SK-N-SH (cell line): ENCODE results near the gene NKD1. TPM values are rescaled to one million over a fixed set of nuclear protein-coding genes. Genes with fewer than 3 reads are reported as not detected.

Source experiments
- CTCF ChIA-PET: fragments of 300-600, 350-600 bp; formaldehyde crosslinking; extraction: SDS; loops from one replicate; lab custom pipeline; 2021; lab: Yijun Ruan, JAX
- POLR2A ChIA-PET: fragments of 350-600 bp; sonication (Branson Sonifier 250); formaldehyde crosslinking; extraction: SDS; loops from one replicate; lab custom pipeline; 2020; ENCODE audit warnings: antibody characterized with exemption, inconsistent platforms; lab: Yijun Ruan, JAX
- DNase-seq: peaks from one replicate; pipeline ENCODE4 v3.0.0; 2012
- H2AFZ ChIP-seq: fragments of 200-600 bp; sonication (generic); 2 replicates; pipeline ENCODE4 v1.8.1; 2016; ENCODE audit warnings: antibody characterized with exemption, mild to moderate bottlenecking, low read depth
- H3F3A ChIP-seq: fragments of 200-600 bp; sonication (generic); replicated peaks from 2 replicates; pipeline ENCODE3; 2016; ENCODE audit warnings: antibody characterized with exemption, mild to moderate bottlenecking; ENCODE audit not compliant: insufficient read depth
- H3K27ac ChIP-seq, 2 experiments: fragments of 200-500 bp in 1 of 2; fragments of 200-600 bp in 1 of 2; sonication (Bioruptor generic) in 1 of 2; sonication (generic), shearing (Covaris generic) in 1 of 2; 2 replicates each; pipeline versions ENCODE4 v1.5.1 to v1.6.1; 2014 to 2016; ENCODE audit warnings: low read depth in 2 of 2, inconsistent platforms in 1 of 2, low read length in 1 of 2, mild to moderate bottlenecking in 1 of 2, mixed read lengths in 1 of 2
- H3K27me3 ChIP-seq: fragments of 200-600 bp; sonication (generic), shearing (Covaris generic); 2 replicates; pipeline ENCODE4 v1.6.1; 2016; ENCODE audit warnings: mixed run types; ENCODE audit not compliant: insufficient read depth
- H3K36me3 ChIP-seq, 2 experiments: fragments of 200-500 bp in 1 of 2; fragments of 200-600 bp in 1 of 2; sonication (Bioruptor generic) in 1 of 2; sonication (generic) in 1 of 2; replicated peaks in 1 of 2; 2 replicates each; pipeline versions ENCODE3 to v1.5.1; 2014 to 2016; ENCODE audit warnings: low read length in 1 of 2, mild to moderate bottlenecking in 1 of 2; ENCODE audit not compliant: insufficient read depth in 2 of 2, control insufficient read depth in 1 of 2
- H3K4me1 ChIP-seq, 2 experiments: fragments of 200-500 bp in 1 of 2; fragments of 200-600 bp in 1 of 2; sonication (Bioruptor generic) in 1 of 2; sonication (generic), shearing (Covaris generic) in 1 of 2; 2 replicates each; pipeline versions ENCODE4 v1.5.1 to v1.6.1; 2014 to 2016; ENCODE audit warnings: low read depth in 1 of 2, low read length in 1 of 2, mixed run types in 1 of 2; ENCODE audit not compliant: insufficient read depth in 2 of 2, control insufficient read depth in 1 of 2
- H3K4me2 ChIP-seq: fragments of 200-600 bp; sonication (generic), shearing (Covaris generic); 2 replicates; pipeline ENCODE4 v1.6.1; 2017; ENCODE audit warnings: mixed run types
- H3K4me3 ChIP-seq, 2 experiments: fragments of 200-500 bp in 1 of 2; fragments of 200-600 bp in 1 of 2; sonication (Bioruptor generic) in 1 of 2; sonication (generic), shearing (Covaris generic) in 1 of 2; 2 replicates each; pipeline versions ENCODE4 v1.5.1 to v1.8.1; 2014 to 2016; ENCODE audit warnings: low read depth in 2 of 2, inconsistent platforms in 1 of 2, low read length in 1 of 2, mild to moderate bottlenecking in 1 of 2, mixed read lengths in 1 of 2, moderate library complexity in 1 of 2
- H3K79me2 ChIP-seq: fragments of 200-600 bp; sonication (generic); 2 replicates; pipeline ENCODE4 v1.8.1; 2017; ENCODE audit warnings: mild to moderate bottlenecking; ENCODE audit not compliant: insufficient read depth
- H3K9ac ChIP-seq: fragments of 200-600 bp; sonication (generic); 2 replicates; pipeline ENCODE4 v1.6.1; 2017; ENCODE audit warnings: mixed run types
- H3K9me2 ChIP-seq: fragments of 200-600 bp; sonication (generic); 2 replicates; pipeline ENCODE4 v1.6.1; 2017; ENCODE audit warnings: mixed run types
- H3K9me3 ChIP-seq: fragments of 200-600 bp; sonication (generic); 2 replicates; pipeline ENCODE4 v1.6.1; 2017; ENCODE audit warnings: mixed run types, mild to moderate bottlenecking, moderate library complexity
- H4K20me1 ChIP-seq: fragments of 200-600 bp; sonication (generic); 2 replicates; pipeline ENCODE4 v1.6.1; 2017; ENCODE audit warnings: mild to moderate bottlenecking, mixed run types; ENCODE audit not compliant: insufficient read depth
- ELF1 ChIP-seq: IDR thresholded peaks from 2 replicates; pipeline ENCODE4 v1.4.0; 2012
- FOXJ3 ChIP-seq: sonication (generic); formaldehyde crosslinking; IDR thresholded peaks from 2 replicates; pipeline ENCODE4 v1.5.1; 2020; ENCODE audit warnings: mild to moderate bottlenecking, missing genetic modification reagents
- IRF3 ChIP-seq: fragments of 150-350 bp; IDR thresholded peaks from 2 replicates; pipeline ENCODE4 v1.6.1; 2016; ENCODE audit warnings: mild to moderate bottlenecking, low read depth, low read length
- MAX ChIP-seq: IDR thresholded peaks from 2 replicates; pipeline ENCODE4 v1.4.0; 2012; ENCODE audit warnings: low read depth
- MEF2A ChIP-seq: IDR thresholded peaks from 2 replicates; pipeline ENCODE4 v1.4.0; 2012; ENCODE audit warnings: low read depth, borderline replicate concordance
- NRF1 ChIP-seq: IDR thresholded peaks from 2 replicates; pipeline ENCODE4 v1.6.1; 2012; ENCODE audit warnings: low read depth, mild to moderate bottlenecking, low read length
- RAD21 ChIP-seq: IDR thresholded peaks from 2 replicates; pipeline ENCODE4 v1.6.1; 2012; ENCODE audit warnings: mild to moderate bottlenecking, low read length
- RCOR1 ChIP-seq: fragments of 150-350 bp; IDR thresholded peaks from 2 replicates; pipeline ENCODE4 v1.6.1; 2017; ENCODE audit warnings: antibody characterized with exemption, low read length
- SIN3A ChIP-seq: IDR thresholded peaks from 2 replicates; pipeline ENCODE4 v1.6.1; 2012; ENCODE audit warnings: low read depth, mild to moderate bottlenecking, low read length, moderate library complexity, borderline replicate concordance
- TAF1 ChIP-seq: IDR thresholded peaks from 2 replicates; pipeline ENCODE4 v1.6.1; 2012; ENCODE audit warnings: low read depth, mild to moderate bottlenecking, low read length, moderate library complexity, borderline replicate concordance
- TCF12 ChIP-seq: IDR thresholded peaks from 2 replicates; pipeline ENCODE4 v1.4.0; 2012
- TEAD4 ChIP-seq: IDR thresholded peaks from 2 replicates; pipeline ENCODE4 v1.4.0; 2012; ENCODE audit warnings: mild to moderate bottlenecking, borderline replicate concordance; ENCODE audit not compliant: insufficient read depth
- YY1 ChIP-seq: IDR thresholded peaks from 2 replicates; pipeline ENCODE4 v1.4.0; 2012; ENCODE audit warnings: low read depth, mild to moderate bottlenecking
- WGBS: methylation state at CpG from one replicate; pipeline ENCODE4 v1.1.6; 2017; ENCODE audit warnings: low lambda C conversion rate; 5-methylcytosine and 5-hydroxymethylcytosine counted together
- polyA plus RNA-seq, 3 experiments: library from polyadenylated mRNA; depleted of rRNA; stranded (reverse); fragments of >200 nt; gene quantifications; 2 replicates each; pipeline ENCODE4 v1.2.3, GENCODE V29; 2012

NKD1 gene
- polyA plus RNA-seq, 1 of the 3 experiments (the other 2 are of a cell fraction) = 0.02 TPM

- DNase-seq = no peak
- no peaks in the 10 kb centered on the region for H3K4me1 ChIP-seq
- no peak overlapping the region for H3K4me2 ChIP-seq
- H2AFZ ChIP-seq = no peak overlapping the region
- H3K27me3 ChIP-seq = no peaks in the 10 kb centered on the region
- ChIA-PET POLR2A (no interaction called here), CTCF (interaction anchor here (0.7 to 1.0 kb wide), 3 partner anchors 11 to 59 kb away, joined by 3 to 5 read pairs (median 3); no protein-coding TSS in a partner anchor)
- no peaks in the 10 kb centered on the region for H3K36me3 ChIP-seq
- no peaks in the 10 kb centered on the region for H4K20me1 ChIP-seq
- H3K9me2 ChIP-seq = no peaks in the 10 kb centered on the region
- no peaks in the 10 kb centered on the region for H3K9me3 ChIP-seq
- H3F3A ChIP-seq = no peaks in the 10 kb centered on the region
- 27% methylated on average over 5 of the region's 5 CpGs for WGBS
- H3K9ac ChIP-seq = no peak overlapping the region
- H3K27ac ChIP-seq = no peak overlapping the region
- H3K79me2 ChIP-seq = no peaks in the 10 kb centered on the region
- no peak overlapping the region for H3K4me3 ChIP-seq
- no peak for TF ChIP-seq SIN3A
- no peak for TF ChIP-seq TCF12
- TF ChIP-seq ELF1 = no peak
- no peak for TF ChIP-seq YY1
- no peak for TF ChIP-seq IRF3
- no peak for TF ChIP-seq NRF1
- TF ChIP-seq TAF1 = no peak
- TF ChIP-seq TEAD4 = no peak
- no peak for TF ChIP-seq MAX
Observed at GRCh38 chr16:50522324-50522723, 25.9 kb upstream of the NKD1 start.

GRCh38 chr16:50523710-50524109 lies 24.5 kb upstream of the NKD1 start:
- no peak overlapping the region for H3K4me3 ChIP-seq
- no peak overlapping the region for H3K27ac ChIP-seq
- POLR2A ChIA-PET = no interaction called here
- no peaks in the 10 kb centered on the region for H3K9me3 ChIP-seq
- no peaks in the 10 kb centered on the region for H3K4me1 ChIP-seq
- no peaks in the 10 kb centered on the region for H3K27me3 ChIP-seq
- 63% methylated on average over 6 of the region's 7 CpGs for WGBS
- TF ChIP-seq RAD21 (no peak), TEAD4 (no peak), RCOR1 (no peak), TCF12 (no peak), FOXJ3 (CRISPR knock-in tag) (no peak), MEF2A (no peak), IRF3 (no peak)
- no peaks in the 10 kb centered on the region for H4K20me1 ChIP-seq
- no peak for DNase-seq
- CTCF ChIA-PET = interaction anchor here (1.2 kb wide), 1 partner anchor 142 kb away, joined by 3 read pairs; no protein-coding TSS in a partner anchor
- no peaks in the 10 kb centered on the region for H3K79me2 ChIP-seq
- no peaks in the 10 kb centered on the region for H3K36me3 ChIP-seq
- H3K9me2 ChIP-seq = no peaks in the 10 kb centered on the region
- H2AFZ ChIP-seq = no peak overlapping the region
- H3K9ac ChIP-seq = no peak overlapping the region
- no peak overlapping the region for H3K4me2 ChIP-seq
- no peaks in the 10 kb centered on the region for H3F3A ChIP-seq
